ENCODE measurements around the gene CHRNA9.
"Not testable (repeated sequence)": the region's sequence is repeated elsewhere in the genome, so short reads cannot be mapped to it uniquely, and the experiment has no call there.

The CHRNA9 gene, protein sequence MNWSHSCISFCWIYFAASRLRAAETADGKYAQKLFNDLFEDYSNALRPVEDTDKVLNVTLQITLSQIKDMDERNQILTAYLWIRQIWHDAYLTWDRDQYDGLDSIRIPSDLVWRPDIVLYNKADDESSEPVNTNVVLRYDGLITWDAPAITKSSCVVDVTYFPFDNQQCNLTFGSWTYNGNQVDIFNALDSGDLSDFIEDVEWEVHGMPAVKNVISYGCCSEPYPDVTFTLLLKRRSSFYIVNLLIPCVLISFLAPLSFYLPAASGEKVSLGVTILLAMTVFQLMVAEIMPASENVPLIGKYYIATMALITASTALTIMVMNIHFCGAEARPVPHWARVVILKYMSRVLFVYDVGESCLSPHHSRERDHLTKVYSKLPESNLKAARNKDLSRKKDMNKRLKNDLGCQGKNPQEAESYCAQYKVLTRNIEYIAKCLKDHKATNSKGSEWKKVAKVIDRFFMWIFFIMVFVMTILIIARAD

DNA sequence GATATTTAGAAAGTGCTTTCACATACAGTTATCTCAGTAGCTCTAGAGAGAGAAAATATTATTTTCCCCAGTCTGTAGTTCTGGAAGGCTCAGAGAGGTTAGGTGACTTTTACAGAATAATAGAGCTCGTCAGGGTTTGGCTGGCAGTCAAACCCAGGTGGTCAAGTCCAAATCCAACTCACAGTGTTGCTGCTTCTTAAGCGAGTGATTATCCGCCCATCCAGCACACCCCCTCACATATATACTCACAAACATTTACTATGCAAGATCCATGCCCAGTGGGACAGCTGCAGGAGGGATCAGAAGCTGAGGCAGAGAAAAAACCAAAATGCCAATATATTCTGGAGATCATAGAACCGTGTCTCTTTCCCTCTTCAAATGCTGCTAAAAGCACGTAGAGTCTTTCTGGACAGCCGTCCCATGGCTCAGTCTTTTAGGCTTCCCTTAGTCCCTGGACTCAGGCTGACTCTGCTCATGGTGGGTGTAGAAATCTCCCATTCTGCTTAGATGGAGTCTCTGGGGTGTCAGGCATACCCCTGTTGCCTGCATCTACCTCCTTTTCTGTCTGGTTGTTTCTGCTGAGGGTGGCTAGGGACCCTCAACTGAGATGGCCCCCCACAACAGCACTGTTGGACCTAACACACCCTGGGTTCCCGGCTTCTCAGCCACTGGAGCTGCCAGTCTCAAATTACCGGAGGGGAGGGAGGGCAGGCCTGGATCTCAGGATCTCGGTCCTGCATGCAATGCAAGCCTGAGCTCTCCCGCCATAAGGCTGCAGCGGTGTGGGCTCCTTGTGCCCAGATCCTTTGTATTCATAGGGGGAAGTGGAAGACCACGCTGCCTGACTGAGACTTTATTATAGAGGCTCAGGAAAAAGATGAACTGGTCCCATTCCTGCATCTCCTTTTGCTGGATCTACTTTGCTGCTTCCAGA lies at the start of gene CHRNA9:
Gene CHRNA9 (plus strand): TSS at position 743 of the 934 bp plus-strand sequence. CDS start 135 bp downstream, at position 878.
- DNase-seq (ENCODE audit: low read depth) = no peak

DNA sequence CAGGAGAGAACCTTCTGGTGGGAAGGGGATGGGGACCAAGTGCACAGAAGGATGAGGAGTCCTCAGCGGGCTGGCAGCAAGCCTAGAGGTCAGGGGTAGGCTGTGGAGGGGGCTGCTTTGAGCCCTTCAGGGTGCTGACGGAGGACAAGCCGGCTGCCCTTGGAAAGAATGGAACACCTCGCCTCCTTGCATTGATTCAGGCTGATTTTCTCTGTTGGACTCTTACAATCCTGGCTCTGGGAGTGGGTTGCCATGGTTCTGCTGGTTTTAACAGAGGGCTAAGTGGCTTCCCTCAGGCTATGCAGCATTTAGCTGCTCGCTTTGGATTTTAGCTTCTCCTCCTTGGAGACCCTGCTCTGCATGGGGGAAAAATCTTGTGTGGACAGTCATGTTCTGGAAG lies 49.4 kb upstream of the CHRNA9 start:
- DNase-seq (ENCODE audit: low read depth) = no peak

DNA sequence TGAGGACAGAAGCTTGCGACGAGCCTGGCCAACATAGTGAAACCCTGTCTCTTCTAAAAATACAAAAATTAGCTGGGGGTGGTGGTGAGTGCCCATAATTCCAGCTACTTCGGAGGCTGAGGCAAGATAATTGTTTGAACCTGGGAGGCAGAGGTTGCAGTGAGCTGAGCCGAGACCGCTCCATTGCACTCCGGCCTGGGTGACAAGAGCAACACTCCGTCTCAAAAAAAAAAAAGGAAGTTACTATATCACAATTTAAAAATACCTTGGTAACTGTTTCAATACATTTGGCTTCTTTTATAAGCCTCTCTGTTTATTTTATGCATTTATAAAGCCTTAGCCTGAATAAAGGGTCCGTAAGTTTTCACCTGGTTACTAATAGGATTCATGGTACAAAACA lies 46.6 kb upstream of the CHRNA9 start:
- no peak for DNase-seq (ENCODE audit: low read depth)

DNA sequence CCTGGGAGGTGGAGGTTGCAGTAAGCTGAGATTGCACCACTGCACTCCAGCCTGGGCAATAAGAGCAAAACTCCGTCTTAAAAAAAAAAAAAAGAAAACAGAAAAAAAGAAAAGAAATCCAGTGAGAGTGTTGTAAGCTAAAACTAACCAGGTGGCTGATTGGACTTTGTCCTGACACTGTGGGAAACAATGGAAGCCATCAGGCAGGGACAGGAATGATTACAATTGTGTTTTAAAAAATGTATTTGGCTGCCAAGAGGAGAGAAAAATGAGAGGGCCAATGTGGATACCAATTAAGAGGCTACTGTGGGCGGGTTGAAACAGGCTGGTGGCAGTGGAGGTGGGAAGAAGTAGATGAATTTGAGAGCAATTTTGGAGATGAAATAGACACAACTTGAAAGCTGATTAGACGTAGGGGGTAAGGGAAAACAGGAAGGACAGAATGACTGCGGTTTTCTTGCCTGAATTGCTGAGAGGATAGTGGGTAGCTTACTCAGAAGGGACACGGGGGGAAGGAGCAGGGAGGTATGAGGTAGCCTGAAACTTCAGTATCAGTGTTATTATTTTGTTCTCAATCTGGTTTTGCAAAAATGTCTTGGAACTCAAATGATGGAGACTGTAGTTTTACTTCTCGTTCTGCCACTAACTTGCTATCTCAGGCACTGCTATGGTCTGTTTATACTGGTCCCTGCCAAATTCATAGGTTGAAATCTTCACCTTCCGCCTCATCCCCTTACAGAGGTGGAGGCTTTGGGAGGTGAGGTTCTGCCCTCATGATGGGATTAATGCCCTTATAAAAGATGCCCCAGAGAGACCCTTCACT lies 45.6 kb upstream of the CHRNA9 start:
- no peak for DNase-seq (ENCODE audit: low read depth)

DNA sequence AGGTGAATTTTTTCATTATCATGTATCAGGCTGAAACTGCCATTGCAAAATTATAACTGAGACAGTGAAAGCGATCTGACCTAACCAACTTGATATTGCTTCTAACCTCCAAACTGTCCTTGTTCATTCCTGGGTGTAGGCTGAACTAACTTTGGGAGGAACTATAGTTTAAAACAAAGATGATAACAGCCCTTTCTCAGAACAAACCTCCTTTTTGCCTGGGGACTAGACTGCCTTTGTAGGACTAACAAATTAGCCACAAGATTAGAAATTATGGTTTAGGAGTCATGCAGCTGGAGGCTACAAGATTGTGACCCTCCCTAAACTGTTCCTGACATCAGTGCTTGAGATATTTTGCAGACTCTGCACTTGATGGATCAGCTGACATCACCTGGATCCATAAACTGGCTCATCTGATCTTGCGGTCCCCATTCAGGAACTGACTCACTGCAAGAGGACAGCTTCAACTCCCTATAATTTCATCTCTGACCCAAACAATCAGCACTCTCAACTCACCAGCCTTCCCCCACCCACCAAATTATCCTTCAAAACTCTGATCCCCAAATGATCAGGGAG lies 44.4 kb upstream of the CHRNA9 start:
- not testable (repeated sequence) for DNase-seq (ENCODE audit: low read depth)

DNA sequence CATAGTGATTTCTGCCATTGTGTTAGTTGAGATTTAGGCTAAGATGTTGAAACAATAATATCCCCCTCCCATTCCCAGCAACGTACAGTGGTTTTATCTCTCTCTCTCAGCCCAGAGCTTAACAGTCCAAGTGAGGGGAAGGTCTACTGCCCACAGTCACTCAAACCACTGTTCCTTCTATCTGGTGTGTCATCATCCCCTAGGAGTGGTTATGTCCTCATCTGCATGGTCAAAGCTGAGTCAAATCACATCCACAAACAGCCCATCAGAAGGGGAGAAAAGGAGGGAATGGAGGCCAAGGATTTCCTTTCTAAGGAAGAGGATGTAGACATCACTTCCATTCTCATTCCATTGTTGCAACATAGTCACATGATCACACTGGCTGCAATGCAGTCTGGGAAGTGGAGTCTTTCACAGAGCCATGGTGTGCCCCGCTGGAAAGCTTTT lies 42.8 kb upstream of the CHRNA9 start:
- no peak for DNase-seq (ENCODE audit: low read depth)

DNA sequence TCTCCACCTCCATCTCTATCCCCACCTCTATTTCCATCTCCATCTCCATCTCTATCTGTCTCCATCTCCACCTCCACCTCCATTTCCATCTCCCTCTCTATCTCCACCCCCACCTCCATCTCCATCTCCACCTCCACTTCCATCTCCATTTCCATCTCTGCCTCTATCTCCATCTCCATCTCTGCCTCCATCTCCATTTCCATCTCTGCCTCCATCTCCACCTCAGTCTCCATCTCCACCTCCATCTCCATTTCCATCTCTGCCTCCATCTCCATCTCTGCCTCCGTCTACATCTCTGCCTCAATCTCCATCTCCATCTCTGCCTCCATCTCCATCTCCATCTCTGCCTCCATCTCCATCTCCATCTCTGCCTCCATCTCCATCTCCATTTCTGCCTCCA lies 40.8 kb upstream of the CHRNA9 start:
- DNase-seq (ENCODE audit: low read depth) = no peak

DNA sequence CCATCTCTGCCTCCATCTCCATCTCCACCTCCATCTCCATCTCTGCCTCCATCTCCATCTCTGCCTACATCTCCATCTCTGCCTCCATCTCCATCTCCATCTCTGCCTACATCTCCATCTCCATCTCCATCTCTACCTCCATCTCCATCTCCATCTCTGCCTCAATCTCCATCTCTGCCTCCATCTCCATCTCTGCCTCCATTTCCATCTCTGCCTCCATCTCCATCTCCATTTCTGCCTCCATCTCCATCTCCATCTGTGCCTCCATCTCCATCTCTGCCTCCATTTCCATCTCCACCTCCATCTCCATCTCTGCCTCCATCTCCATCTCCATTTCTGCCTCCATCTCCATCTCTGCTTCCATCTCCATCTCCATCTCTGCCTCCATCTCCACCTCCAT lies 40.1 kb upstream of the CHRNA9 start:
- not testable (repeated sequence) for DNase-seq (ENCODE audit: low read depth)

DNA sequence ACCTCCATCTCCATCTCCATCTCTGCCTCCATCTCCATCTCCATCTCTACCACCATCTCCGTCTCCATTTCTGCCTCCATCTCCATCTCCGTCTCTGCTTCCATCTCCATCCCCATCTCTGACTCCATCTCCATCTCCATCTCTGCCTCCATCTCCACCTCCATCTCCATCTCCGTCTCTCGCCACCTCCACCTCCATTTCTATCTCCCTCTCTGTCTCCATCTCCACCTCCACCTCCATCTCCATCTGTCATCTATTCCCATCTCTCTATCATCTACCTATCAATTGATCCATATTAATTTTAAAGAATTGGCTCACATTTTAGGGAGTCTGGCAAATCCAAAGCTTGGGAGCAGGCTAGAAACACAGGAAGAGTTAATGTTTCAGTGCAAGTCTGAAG lies 39.6 kb upstream of the CHRNA9 start:
- no peak for DNase-seq (ENCODE audit: low read depth)

DNA sequence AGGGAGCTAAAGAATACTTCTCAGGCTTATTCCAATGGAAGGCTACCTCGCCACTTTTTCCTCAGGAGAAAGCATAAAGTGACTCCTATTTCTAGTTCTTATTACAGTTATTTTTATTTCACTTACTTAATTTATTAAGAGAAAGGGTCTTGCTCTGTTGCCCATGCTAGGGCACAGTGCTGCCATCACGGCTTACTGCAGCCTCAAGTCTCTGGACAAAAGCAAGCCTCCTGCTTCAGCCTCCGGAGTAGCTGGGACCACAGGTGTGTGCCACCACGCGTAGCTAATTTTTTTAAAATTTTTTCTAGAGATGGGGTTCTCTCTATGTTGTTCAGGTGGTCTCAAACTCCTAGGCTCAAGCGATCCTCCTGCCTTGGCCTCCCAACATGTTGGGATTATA lies 36.0 kb upstream of the CHRNA9 start:
- no peak for DNase-seq (ENCODE audit: low read depth)

DNA sequence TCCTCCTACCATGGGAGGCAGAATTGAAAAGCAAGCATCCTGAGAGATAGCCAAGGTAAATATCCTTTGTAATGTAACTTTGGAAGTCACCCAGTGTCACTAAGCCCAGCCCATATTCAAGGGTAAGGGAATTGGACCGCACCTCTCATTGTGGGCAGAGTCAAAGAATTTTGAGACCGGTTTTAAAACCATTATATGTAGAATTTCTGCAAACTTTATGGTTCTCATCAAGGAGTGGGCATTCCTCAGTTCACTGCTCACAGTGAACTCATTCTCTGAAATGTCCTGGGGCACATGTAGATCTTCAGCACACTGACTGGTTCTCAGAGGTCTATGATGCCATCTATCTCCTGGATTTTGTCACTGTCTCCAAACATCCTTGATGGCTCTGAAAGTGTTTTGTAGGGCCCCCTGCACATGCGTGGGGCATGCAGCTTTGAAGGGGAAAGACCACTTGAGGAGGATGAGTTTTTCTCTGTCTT lies 35.3 kb upstream of the CHRNA9 start:
- no peak for DNase-seq (ENCODE audit: low read depth)

DNA sequence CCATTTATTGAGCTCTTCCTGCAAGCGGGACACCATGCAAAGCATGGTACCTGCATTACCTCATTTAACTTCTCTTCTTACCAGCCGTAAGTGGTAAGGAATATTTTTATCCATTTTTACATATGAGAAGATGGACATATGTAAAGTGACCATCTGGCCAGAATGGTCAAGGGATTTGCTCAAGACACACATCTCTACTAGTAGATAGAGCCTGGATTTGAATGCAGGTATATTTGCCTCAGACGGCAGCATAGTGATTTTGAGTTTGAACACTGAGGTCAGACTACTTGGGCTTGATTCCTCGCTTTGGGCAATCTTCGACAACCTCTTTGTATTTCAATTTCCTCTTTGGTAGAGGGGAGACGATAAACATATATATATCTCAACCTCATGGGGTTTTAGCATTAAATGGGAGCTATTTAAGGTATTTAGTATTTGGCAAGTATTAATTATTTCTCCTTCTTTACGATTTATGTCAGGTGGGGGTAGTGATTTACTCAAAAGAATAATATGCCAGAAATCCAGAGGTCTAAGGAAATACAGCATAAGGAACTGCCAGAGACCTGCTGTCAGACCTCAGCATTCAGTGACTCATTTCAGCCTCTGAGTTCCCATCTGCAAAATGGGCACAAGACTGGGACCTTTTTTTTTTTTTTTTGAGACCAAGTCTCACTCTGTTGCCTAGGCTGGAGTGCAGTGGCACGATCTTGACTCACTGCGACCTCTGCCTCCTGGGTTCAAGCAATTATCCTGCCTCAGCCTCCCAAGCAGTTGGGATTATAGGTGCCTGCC lies 34.6 kb upstream of the CHRNA9 start:
- no peak for DNase-seq (ENCODE audit: low read depth)

DNA sequence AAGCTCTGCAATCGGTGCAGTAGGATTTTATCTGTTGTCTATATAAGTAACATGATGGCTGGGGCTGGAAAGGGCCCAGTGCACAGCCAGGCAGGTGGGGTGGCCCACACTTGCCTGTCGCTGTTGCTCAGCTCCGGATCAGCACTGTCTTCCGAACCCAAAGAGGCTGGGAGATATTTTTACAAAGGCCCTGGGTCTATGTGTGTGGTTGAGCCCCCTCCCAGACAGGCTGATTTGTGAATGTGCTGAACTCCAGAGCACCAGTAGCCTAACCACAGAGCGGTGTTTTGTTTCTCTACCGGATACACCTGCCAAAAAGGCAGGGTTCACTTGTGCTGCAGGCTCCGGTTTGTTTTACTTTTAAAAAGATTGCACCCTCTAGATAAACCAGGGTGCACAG lies 33.5 kb upstream of the CHRNA9 start:
- no peak for DNase-seq (ENCODE audit: low read depth)

DNA sequence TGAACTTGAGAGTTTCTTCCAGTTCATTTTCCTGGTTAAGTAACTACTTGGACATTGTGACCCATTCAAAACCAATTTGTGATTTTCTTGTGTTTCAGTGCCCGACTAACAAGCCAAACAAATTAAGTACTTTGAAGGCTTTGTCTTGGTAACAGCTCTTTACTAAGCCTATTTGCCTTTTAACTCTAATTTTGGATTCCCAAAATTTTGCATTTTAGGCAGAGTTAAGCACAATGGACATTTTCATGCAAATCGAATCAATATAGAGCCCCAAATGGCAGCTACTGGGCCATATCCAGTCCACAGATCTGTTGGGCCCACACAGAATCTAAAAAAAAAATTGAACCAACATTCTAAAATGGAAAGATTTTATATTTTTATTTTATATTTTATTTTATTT lies 31.4 kb upstream of the CHRNA9 start:
- no peak for DNase-seq (ENCODE audit: low read depth)

DNA sequence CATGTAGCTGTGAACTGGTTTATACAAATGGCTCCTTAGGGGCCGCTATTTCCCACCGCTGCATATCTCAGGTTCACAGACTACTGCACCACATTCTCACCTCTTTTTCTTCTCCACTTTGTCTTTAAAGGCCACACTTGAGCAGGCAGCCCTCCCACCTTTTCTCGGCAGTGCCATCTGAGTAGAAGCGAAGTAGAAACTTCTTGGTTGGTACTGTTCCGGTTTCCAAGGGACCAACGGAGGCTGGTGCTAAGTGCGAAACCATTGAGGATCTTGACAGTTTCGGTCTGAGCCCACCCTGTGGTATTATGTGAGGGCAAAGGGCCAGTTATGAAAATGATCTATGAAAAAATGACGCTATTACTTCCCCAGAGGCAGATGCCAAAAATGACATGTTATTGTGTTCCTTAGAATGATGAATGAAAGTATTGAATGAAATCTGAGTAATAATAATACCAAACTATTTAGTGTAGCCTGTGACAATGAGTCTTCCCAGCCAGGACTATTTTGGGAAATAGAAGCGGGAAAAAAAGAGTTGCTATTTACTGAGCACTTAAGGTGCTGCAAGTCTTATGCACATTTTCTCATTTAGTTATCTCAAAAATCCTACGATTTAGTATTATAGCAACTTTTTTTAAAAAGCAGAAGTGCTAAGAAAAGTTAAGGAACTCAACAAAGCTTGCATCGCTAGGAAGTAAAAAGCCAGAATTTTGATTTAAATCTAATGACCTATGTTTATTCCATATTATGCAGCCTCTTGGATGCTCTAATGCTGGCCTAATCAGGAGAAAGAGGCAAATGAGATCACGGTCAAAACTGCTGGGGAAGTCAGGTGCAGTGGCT lies 29.6 kb upstream of the CHRNA9 start:
- no peak for DNase-seq (ENCODE audit: low read depth)

DNA sequence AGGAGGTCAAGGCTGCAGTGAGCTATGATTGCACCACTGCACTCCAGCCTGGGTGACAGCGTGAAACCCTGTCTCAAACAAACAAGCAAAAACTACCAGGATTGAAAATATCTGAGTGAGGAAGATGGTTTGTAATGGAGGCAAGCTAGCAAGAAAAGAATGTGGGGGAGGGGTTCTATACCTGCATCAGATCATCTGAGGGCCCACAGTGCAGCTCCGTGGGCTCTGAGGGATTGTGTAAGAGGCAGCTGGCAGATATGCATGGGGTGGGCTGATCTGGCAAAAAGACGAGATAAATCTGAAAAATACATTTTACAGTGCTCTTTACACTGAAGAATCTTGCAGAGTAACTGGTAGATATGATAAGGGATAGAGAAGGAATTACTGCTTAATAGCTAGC lies 28.9 kb upstream of the CHRNA9 start:
- DNase-seq (ENCODE audit: low read depth) = no peak

DNA sequence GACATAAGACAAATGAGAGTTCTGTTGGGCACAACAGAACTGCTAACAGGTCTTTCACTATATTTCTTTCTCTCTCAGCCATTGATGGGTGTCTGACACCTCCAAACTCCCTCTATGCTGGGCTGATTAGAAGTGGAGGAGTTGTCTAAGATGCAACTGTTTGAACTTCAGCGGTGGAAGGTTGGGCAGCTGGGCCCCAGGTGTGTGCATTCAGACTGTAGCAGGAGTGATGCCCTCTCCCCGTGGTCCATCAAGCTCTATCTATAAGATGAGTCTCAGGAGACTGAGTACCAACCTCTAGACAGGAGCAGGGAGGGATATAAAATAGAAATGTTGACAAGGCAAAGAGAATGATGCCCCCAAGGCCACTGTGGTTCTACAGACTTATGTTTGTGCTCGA lies 28.2 kb upstream of the CHRNA9 start:
- no peak for DNase-seq (ENCODE audit: low read depth)

DNA sequence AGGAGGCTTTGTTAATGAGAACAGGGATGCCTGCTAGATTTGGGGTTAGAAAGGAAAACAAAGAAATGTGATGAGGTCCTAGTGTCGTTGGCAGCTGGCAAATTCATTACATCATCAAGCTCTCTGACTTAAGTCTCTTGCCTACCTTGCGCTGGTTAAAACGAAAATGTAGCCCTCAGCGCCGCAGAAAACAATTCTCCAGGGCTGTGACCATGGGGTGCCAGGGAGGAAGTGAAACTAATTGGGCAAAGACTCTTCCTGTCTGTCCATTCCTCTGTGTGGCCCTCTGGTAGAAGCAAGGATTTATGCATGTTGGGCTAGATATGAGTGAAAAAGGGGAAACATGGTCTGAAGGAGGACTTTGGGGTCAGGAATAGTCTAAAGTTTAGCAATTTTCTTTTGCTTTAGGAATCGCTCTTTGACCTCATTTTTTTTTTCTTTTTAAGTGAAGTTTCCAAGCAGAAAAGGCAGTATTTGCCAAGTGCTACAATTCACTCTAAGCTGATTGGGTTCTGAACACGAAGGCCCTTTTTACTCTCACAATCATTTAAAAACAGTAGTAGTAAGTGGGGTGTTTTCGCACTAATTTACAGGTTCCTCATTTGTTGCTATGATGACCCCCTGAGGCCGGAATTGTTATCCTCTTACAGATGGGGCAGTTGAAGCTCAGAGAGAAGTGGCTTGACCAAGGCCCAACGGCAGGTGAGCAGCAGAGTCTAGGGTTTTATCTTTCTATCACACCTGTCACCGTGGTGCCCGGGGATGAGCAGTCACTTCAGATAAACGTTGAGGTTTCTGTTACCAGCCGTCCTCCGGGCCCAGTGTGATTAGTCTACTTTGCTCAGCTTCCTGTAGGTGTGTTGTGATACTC lies 27.3 kb upstream of the CHRNA9 start:
- no peak for DNase-seq (ENCODE audit: low read depth)
